ENCODE results near the gene OR6B2.
"Not testable (repeated sequence)": the region's sequence is repeated elsewhere in the genome, so short reads cannot be mapped to it uniquely, and the experiment has no call there.

The OR6B2 gene

DNA sequence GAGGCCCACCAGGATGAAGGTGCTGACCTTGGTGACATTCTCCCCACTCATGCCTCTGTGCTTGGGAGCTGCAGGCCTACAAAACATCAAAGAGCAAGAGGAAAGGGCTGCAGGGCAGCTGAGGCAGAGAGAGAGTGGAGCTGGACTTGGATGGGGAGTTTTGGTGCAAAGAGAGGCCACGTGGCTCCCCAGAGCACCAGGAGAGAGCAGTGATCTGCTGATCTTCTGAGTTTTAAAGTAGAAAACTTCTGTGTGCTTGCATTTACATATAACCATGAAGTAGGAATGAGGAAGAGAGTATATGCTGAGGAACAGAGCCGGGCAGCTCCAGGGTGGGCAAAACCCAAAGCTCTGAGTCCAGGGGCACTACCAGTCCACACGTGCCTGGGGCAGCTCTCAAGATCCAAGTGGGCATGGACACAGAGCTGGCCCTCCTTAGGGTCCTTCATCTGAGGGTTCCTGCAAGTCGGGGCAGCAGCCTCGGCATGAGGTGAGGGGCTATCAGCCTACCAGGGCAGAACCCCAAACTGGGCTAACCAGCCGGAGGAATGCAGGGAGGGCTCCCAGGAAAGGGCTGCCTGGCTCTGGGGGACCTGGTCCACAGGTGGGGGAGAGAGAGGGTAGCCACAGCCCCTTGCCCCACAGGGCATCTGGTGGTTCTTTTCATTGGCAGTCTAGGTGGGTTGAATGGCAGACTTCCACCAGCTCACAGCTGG lies at the start of gene OR6B2:
Gene OR6B2 (minus strand): TSS at position 51 of the 716 bp plus-strand sequence. CDS start 0 bp downstream, at position 51.
- no peak for DNase-seq (ENCODE audit: low read depth in 3 of 3, low spot score in 1 of 3)

DNA sequence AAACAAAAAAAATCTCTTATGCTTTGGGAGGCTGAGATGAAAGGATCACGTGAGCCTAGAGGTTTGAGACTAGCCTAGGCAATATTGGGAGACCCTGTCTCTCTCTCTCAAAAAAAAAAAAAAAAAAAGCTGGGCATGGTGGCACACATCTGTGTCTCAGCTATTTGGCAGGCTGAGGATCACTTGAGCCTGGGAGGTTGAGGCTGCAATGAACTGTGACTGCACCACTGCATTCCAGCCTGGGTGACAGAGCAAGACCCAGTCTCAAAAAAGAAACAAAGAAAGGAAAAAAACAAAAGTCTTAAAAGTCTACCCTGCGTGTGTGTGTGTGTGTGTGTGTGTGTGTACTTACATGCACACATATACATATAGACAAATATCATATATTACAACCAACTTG lies 48.4 kb upstream of the OR6B2 start:
- DNase-seq (ENCODE audit: low read depth in 3 of 3, low spot score in 1 of 3) = no peak

GRCh38 chr2:240077442-240077841 lies 47.2 kb upstream of the OR6B2 start:
- no peak for DNase-seq (ENCODE audit: low read depth in 3 of 3, low spot score in 1 of 3)

- DNase-seq (ENCODE audit: low read depth in 3 of 3, low spot score in 1 of 3) = no peak
These were observed 44.3 kb upstream of the OR6B2 start for GRCh38 chr2:240074545-240074944.

- no peak for DNase-seq (ENCODE audit: low read depth in 3 of 3, low spot score in 1 of 3)
These were observed 40.7 kb upstream of the OR6B2 start for GRCh38 chr2:240070907-240071306.

DNA sequence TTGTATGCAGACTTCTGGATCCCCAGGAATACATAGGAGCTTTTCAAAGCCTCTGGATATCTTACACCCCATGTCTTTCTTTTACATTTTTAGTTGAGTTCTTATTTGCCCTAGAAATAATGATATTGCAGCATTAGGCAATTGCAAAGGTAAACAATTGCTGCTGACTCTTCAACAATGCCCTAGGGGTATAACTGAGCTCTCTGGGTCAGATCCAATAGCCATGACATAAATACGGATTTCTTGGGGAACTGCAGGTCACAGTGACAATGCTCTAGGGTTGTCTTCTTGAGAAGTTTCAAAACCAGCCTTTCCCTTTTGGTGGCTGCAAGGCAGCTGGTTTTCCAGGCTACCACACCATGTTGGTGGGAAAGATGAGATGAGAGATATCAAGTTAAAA lies 39.6 kb upstream of the OR6B2 start:
- DNase-seq (ENCODE audit: low read depth in 3 of 3, low spot score in 1 of 3) = no peak

- no peak for DNase-seq (ENCODE audit: low read depth in 3 of 3, low spot score in 1 of 3)
These were observed 38.0 kb upstream of the OR6B2 start for GRCh38 chr2:240068193-240068592.

DNA sequence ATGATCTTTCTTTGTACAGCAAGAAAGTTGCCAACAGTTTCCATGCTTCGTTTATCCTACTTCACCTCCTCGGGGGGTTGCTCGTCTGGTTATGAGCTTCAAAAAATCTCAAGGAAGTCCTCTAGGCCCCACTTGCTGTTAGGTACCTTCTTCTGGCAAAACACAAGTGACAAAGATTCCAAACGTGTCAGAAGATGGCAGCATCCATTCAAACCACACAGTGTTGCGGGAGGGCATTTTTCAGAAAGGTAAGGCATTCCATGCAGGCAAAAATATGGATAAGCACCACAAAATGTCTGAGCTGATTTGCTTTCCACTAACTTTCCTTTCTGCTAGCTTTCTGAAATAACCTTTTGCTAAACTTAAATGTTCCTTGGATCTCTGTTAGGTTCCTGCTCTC lies 36.3 kb upstream of the OR6B2 start:
- no peak for DNase-seq (ENCODE audit: low read depth in 3 of 3, low spot score in 1 of 3)

GRCh38 chr2:240064898-240065297 lies 34.7 kb upstream of the OR6B2 start:
- no peak for DNase-seq (ENCODE audit: low read depth in 3 of 3, low spot score in 1 of 3)

DNA sequence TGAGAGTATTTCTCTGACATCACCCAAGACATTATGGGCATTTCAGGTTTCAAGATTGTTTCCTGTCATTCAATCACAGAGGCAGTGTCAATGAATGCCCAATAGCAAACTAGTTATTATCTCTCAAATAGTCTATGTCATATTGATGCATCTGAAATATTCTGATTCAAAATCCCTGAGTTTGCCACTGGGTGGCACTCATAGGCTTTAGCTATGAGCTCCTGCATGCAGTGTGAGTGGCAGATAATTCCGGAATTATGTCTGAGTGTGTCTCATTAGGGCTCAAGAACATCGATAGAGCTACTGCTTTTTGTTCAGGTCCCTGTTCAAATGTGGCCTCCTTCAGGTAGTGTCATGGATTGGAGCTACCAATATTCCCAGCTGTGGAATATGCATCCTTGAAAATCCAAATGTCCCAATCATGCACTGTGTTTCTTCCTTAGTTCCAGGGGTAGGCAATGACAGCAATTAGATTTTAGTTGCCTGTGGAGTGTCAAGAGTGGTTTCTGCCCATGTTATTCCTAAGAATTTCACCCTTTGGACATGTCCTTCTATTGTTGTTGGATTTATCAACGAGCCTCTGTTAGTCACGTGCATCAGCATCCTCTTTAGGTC lies 30.9 kb upstream of the OR6B2 start:
- no peak for DNase-seq (ENCODE audit: low read depth in 3 of 3, low spot score in 1 of 3)

DNA sequence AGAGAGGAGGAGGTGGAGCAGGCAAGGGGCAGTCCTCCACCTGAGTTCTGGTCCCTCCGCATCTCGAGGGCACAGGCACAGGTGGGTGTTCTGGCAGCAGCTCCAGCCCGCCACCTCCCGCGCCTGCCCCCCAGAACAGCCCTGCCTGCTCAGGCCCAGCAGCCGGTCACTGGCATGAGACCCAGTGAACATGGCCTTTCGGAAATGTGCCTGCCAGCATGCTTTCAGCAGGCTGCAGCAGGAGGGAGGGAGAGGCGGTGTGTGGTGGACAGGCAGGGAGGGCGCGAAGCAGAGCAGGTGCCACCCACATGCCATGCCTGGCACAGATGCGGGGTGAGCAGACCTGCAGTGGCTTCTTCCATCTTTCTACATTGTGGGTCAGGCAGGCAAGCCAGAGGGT lies 26.4 kb upstream of the OR6B2 start:
- no peak for DNase-seq (ENCODE audit: low read depth in 3 of 3, low spot score in 1 of 3)

GRCh38 chr2:240055177-240055917 lies 25.1 kb upstream of the OR6B2 start:
- DNase-seq (ENCODE audit: low read depth in 3 of 3, low spot score in 1 of 3) = no peak

DNA sequence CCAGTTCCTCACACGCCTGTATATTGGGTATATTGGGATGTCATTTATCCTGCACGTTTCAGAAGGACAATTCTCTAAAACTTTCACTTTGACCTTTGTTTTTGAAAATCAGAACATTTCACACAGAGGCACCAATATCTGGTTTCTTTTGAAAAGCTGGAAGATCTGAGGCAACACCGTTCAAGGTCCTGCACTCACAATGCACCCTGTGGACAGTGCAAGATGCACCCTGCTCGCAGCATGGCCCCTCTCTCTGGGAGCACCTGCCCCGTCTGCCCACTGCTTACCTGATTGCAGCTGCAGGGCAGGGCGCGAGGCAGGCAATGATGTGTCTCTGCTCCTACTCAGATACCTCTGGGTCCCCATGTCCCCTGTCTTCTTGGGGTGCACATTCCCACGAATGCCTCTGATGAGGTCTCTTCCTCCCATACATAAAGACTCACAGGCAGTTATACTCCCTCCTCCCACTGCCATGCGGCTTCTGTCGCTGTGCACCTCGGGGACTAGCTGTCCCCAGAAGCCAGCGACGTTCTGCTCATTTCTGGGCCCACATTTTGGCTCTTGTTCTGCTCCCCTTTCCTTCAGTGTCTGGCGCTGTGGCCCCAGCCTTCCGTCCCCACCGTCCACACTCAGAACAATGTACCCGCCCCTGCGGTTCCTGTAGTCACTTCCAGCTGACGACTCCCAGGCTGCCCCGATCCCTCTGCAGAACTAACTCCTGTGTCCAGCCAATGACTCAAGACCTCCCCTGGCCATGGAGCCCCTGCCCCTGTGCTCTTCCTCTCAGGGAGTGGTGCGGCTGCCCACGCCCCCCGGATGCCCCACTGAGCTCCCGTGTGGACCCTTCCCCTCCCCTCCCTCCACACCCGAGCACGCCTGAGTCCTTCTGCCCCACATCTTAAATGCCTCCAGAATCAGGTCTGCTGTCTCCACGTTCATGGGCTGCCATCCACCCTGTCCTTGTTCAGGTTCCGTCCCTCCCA lies 23.2 kb upstream of the OR6B2 start, which contains the start of gene OR6B3:
Gene OR6B3 (minus strand): TSS at position 349 of the 983 bp plus-strand sequence.
- DNase-seq (ENCODE audit: low read depth in 3 of 3, low spot score in 1 of 3) = no peak

DNA sequence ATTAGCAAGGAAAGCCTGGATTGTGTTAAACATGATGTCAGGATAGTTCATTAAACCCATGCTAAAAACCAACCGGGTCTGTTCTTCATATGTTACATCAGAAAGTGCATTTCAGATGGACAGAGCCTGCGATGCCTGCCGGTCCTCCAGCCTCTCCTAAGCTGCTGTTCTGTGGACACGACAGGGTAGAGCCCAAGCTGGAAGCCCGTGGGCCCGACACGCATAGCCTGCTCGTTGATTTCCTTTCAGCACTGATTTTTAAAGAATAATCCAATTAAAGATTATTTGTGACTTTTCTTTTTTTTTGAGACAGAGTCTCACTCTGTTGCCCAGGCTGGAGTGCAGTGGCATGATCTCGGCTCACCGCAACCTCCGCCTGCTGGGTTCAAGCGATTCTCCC lies 22.3 kb upstream of the OR6B2 start:
- DNase-seq (ENCODE audit: low read depth in 3 of 3, low spot score in 1 of 3) = no peak

DNA sequence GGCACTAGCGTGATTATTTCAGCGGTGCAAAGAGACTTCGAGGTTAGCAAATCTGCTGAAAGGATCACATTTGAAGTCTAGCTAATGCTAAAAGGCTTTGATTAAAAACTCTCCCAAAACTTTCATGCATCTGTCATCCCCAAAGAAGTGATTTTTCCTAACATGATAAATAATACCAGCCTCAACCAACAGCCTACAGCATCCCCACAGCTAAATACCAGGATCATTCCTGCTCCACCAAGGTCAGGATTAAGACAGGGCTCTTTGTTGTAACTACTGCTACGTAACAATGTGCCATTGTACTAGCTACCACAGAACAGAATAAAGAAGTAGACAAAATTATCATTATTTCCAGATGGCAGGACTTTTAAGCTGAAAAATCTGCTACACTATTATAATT lies 21.5 kb upstream of the OR6B2 start:
- DNase-seq (ENCODE audit: low read depth in 3 of 3, low spot score in 1 of 3) = no peak

DNA sequence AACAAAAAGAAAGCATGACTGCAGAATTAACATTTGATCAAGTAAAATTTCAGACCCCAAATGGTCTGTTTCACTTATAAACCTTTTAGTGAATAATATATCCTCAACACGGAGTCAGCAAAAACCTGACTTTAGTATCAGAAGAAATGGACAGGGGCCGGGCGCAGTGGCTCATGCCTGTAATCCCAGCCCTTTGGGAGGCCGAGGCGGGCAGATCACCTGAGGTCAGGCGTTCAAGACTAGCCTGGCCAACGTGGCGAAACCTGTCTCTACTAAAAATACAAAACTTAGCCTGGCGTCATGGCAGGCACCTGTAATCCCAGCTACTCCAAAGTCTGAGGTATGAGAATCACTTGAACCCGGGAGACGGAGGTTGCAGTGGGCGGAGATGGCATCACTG lies 20.0 kb upstream of the OR6B2 start:
- no peak for DNase-seq (ENCODE audit: low read depth in 3 of 3, low spot score in 1 of 3)

DNA sequence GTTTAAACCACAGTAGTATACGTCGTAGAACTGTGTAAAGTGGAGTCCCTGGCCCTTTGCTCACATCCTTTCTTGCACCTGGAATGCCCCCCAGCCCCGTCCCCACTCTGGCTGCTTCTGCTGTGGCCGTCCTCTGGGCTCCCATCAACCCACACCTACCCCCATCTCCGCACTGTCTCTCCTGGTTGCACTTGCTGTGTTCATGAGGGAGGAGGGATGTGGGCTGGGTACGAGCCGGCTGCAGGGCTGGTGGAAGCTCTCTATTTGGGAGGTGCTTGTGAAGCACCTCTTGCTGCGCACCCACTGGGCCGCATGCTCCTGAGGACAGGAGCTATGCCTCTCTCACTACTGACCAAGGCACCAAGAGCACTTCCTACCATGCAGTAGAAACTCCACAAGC lies 18.0 kb upstream of the OR6B2 start:
- DNase-seq (ENCODE audit: low read depth in 3 of 3, low spot score in 1 of 3) = no peak

DNA sequence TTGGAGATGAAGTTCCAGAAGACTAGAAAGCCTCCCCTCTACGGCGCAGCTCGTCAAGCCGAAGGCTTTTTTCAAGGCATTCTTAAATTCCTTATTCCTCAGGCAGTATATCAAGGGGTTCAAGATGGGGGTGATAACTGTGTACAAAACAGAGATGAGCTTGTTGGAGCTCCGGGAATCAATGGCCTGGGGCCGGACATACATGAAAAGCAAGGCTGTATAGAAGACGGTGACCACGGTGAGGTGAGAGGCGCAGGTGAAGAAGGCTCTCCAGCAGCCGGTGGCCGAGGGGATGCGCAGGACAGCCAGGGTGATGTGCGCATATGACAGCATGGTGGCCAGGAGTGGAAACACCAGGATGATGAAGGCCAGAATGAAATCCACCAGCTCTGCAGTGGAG lies 14.9 kb upstream of the OR6B2 start:
- DNase-seq (ENCODE audit: low read depth in 3 of 3, low spot score in 1 of 3) = no peak

- not testable (repeated sequence) for DNase-seq (ENCODE audit: low read depth in 3 of 3, low spot score in 1 of 3)
These were observed 13.9 kb upstream of the OR6B2 start for GRCh38 chr2:240044096-240044495.

- no peak for DNase-seq (ENCODE audit: low read depth in 3 of 3, low spot score in 1 of 3)
These were observed 13.2 kb upstream of the OR6B2 start for GRCh38 chr2:240043279-240043989.
